ENCODE measurements around the gene NDUFA13.

The NDUFA13 gene

DNA sequence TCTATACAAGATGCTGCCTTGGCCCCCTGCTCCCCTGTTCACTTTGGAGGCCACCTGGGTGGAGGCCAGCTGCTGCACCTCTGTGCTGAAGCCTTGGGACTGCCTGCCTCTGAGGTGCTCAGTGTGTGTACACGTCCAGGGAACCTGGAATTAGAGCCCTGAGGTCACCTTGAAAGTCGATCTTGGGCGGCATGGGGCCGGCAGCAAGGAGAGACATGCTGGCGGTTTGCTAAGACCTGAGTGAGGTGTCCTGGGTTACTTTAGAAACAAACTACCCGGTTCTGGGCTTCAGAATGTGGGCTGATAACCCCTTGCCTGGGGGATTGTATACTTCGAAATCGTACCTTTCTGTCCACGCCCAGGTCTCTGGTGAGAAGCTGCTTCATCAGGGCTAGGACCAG, 26.2 kb upstream of the NDUFA13 start:
- DNase-seq, result no peak

DNA sequence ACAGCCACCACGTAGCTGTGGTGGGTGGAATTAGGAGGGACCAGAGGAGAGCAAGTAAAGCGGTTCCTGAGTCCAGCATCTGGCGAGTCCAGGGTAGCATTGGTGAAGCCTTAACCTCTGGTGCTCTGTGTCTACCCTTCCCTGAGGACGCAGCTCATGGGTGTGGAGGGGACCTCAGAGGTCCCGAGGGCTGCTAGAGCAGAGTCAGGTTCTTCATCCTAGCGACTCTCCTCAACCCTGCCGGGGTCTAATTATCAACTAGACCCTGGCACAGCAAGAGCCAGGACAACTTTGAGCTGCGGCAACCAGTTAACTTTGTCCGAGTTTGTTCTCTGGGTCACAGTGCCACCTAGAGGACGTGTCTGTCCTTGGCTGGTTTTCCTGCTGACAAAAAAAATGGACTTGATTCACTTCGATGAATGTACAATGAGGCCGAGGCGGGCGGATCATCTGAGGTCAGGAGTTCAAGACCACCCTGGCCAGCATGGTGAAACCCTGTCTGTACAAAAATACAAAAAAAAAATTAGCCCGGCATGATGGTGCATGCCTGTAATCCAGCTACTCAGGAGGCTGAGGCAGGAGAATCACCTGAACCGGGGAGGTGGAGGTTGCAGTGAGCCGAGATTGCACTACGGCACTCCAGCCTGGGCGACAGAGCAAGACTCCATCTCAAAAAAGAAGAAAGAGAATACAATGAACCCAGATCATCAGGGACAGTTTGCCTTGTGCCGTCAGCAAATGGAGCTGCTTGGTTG, 25.6 kb upstream of the NDUFA13 start:
- peak; percentile 84 for DNase-seq

DNA sequence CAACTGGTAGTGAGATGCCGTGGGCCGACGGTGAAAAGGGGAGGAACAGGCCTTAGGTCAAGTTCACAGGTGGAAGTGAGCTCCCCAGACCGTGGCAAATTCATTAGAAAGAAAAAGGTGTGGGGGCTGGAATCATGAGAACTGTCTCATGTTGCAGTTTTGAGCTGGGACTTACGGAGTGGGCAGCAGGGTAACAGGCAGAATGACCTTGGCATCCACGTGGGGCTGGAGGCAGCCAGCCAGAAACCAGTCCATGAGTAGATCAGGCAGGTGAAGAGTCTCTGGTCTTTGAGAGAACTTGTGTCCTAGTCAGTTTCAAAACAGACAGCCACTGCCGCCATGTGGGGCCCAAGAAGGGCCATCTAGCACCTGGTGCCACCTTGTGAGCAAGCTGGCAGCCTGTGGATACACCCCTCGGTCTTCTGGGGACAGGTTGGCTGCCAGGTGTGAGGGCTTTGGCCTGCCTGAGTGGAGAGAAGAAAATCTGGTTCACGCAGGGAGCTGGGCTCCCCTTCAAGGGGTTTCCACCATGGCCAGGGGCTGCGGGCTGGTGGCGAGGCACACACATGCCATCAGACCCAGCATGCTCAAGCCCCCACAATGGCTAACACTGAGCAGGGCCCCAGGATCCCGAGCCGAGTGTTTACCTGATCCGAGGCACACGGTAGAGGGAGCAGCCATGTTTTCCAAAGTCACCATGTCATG, 24.6 kb upstream of the NDUFA13 start:
- DNase-seq, result no peak

DNA sequence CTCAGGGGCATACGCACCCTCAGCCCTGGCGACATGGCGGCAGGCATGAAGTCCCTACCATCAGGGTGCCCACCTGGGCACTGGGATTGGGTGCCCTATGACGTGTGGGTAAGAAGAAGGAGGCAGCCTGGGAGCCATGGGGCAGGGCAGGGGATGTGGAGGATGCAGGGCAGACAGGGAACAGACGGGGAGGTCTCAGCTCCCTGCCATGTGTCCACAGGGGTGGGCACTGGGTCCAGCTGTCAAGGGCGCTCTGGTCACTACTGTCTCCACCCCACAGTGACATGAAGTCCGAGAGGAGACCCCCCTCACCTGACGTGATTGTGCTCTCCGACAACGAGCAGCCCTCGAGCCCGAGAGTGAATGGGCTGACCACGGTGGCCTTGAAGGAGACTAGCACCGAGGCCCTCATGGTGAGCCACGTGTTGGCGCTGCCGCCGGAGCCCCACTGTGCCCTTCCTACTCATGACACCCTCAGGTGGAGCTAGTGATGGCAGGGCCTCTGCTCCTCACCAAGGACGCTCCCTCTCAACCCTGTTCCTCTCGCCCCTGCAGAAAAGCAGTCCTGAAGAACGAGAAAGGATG, 23.9 kb upstream of the NDUFA13 start:
- no peak for DNase-seq

DNA sequence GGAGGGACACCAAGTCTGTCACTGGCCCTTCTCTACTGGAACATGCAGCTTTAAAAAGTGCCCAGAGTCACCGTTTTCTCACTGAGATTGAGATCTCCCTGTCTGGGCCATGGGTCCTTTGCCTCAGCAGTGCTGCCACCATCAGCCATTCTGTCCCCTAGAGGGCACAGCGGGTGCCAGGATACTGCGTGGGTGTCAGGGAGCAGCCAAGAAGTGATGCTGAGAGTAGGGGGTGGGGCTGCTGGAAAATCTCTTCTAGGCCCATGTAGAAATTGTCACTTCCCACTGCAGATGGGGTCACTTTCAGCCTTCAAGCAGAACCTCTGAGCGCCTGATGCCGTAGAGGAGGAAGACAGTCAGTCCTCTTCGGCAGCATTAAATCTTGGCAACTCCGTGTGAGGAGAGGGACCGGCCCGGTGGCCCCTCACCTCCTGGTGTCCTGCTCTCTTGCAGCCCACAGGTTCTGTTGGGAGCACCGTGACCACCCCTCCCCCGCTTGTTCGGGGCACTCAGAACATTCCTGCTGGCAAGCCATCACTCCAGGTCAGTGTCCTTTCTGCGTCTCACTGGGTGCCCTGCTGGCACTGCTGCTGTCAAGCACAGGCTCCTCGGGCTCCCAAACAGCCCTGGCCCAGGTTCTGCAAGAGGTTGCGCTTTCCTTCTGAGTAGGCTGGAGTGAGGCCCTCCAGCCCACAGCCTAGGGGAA, 22.0 kb upstream of the NDUFA13 start:
- no peak for DNase-seq

DNA sequence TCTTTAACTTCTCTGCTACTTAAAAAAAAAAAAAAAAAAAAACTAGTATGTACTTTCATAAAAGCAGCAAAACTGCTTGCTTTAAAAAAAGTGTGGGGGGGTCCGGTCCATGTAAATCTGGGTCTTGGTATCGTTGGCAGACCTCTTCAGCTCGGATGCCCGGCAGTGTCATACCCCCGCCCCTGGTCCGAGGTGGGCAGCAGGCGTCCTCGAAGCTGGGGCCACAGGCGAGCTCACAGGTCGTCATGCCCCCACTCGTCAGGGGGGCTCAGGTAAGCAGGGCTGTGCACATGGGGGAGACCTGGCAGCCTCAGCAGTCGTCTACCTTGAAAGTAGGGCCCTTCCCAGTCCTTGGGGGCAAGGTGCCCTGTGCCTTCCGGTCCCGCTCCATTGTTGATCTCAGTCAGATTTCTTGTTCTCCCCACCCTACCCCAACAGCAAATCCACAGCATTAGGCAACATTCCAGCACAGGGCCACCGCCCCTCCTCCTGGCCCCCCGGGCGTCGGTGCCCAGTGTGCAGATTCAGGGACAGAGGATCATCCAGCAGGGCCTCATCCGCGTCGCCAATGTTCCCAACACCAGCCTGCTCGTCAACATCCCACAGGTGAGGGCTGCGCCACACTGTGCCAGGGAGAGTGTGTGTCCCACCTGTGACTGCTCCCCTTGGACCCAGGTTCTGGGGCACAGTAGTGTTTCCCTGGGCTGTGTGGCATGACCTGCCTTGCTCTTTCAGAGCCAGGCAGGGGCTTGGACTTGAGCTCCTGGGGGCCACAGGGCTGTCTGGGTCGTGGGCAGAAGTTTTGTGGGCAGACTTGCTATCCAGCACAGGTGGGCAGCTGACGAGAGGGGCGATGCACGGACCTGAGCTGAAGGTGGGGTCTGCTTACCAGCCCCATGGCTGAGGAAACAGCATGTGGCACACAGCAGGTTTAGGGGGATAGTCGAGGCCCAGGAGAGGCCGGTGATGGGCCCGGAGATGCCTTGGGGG, 20.1 kb upstream of the NDUFA13 start:
- no peak for DNase-seq

DNA sequence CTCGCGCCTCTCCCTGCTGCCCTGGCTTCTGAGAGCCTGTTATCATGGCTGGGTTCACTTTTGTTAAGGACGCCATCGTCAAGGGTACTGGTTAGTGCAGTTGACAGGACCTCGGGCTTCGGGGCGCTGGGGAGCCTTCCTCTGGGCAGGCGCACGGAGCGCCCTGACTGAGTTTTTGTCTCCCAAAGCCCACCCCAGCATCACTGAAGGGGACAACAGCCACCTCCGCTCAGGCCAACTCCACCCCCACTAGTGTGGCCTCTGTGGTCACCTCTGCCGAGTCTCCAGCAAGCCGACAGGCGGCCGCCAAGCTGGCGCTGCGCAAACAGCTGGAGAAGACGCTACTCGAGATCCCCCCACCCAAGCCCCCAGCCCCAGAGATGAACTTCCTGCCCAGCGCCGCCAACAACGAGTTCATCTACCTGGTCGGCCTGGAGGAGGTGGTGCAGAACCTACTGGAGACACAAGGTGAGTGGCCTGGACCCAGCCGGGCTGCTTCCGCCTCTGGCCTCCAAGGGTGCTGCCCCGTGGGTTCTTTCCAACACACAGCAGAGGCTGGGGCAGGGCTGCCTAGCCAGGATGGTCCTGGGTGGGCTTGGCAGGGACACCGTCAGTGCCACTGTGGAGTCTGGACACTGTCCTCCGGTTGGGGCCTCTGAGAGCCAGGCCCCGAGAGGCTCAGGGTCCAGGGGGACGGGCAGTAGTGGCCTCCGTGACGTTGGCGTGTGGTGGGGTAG, 17.6 kb upstream of the NDUFA13 start:
- no peak for DNase-seq

DNA sequence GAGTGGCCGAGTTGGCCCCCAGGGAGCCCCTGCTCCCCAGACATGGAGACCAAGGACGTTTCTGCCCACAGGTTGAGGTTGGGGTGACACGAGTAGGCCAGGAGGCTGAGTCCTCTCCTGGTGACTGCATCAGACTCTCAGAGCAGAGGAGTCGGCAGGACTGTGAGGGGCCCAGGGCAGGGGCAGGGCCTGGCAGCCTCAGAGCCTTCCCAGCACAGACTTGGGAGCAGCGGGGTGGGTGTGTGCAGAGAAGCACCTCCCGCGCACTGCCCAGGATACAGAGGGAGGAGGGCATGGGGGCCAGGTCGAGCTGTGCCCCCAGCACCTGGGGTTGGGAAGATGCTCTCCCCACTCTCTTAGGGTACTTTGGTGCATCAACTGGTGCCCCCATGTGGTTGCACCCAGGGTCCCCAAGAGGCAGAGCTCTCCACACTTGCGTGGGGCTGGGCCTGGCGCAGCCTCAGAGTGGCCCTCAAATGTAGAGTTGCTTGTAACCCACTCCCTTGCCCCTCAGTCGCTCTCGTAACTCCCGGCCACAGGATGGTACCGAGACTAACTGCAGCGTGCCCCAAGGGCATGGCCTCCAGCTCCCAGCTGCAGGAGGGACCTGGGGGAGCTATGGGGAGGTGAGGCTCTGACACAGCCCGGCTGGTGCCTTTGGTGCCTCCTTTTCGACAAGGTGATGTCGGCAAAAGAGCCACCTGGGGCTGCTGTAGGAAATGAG, 16.6 kb upstream of the NDUFA13 start:
- no peak for DNase-seq

DNA sequence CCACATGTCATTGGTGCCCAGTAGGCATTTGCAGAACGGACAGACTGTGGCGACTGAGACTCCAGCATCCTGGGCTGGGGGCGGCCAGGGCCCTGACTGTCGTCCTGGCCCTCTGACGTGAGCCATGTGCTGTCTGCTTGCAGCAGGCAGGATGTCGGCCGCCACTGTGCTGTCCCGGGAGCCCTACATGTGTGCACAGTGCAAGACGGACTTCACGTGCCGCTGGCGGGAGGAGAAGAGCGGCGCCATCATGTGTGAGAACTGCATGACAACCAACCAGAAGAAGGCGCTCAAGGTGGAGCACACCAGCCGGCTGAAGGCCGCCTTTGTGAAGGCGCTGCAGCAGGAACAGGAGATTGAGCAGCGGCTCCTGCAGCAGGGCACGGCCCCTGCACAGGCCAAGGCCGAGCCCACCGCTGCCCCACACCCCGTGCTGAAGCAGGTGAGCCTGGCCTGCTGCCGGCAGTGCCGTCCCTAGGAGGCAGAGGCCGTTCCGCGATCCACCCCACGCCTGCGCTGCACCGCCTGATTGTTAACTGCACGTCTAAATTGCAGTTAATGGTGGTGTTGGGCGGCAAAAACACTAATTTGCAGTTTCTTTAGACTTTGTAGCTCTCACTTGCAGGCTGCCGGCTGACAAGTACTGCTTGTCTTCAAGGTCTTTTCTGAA, 14.9 kb upstream of the NDUFA13 start:
- DNase-seq, result no peak

DNA sequence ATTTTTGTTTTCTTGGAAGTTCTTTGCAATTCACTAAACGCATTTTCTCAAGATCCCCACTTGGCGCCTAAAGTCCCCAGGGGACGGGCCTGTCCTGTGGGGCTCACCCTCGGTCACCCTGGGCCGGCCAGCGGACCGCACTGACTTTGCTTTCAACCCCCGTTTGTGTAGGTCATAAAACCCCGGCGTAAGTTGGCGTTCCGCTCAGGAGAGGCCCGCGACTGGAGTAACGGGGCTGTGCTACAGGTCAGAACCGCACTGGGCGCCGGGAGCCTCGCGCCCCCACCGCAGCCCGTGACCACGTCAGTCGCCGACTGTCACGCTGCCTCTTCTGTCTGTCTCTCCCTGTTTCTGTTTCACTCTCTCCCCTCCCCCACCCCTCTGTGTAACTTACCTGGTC, 14.2 kb upstream of the NDUFA13 start:
- no peak for DNase-seq

DNA sequence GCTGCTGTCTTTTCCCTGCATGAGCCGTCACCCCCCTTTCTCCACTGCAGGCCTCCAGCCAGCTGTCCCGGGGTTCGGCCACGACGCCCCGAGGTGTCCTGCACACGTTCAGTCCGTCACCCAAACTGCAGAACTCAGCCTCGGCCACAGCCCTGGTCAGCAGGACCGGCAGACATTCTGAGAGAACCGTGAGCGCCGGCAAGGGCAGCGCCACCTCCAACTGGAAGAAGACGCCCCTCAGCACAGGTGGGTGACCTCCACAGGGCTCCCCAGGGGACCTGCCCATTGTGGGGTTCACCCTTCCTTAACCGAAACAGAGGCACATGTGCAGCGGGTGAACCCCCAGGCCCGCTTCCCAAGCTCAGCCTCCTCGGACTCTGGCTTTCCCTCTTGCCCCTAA, 13.7 kb upstream of the NDUFA13 start:
- no peak for DNase-seq

DNA sequence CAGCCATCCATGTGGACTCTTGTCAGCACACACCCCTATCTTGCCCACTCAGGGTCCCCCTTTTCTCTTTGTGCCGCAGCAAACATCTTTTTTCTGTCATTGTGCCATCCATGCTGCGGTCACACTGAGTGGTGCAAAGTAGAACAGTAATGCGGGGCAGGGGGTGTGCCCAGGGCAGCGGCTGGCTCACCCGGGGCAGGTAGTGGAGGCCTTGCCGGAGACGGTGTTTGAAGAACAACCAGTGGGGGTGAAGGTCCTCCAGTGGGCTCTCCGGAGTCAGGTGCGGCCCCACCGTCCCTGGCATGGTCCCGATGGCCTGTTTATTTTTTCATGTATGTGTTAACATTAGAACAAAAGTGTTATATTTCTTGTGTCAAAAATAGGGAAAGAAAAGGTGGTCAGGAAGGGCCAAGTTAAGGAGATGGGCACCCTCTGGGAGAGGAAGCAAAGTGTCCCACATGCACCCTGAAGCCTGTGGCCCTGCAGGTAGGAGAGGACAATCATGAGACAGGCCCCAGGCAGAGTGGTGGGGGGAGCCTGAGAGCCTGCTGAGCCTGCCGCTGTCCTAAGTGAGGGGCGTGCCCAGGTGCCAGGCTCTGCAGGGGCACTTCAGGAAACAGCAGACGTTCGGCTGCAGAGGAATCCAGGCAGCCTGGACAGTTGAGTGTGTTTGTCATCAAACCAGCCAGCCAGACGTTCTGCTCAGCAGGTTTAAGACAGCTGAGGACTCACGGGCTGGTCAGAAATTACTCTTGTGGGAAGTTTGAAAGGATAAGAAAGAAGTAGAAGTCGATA, 13.0 kb upstream of the NDUFA13 start:
- no peak for DNase-seq

DNA sequence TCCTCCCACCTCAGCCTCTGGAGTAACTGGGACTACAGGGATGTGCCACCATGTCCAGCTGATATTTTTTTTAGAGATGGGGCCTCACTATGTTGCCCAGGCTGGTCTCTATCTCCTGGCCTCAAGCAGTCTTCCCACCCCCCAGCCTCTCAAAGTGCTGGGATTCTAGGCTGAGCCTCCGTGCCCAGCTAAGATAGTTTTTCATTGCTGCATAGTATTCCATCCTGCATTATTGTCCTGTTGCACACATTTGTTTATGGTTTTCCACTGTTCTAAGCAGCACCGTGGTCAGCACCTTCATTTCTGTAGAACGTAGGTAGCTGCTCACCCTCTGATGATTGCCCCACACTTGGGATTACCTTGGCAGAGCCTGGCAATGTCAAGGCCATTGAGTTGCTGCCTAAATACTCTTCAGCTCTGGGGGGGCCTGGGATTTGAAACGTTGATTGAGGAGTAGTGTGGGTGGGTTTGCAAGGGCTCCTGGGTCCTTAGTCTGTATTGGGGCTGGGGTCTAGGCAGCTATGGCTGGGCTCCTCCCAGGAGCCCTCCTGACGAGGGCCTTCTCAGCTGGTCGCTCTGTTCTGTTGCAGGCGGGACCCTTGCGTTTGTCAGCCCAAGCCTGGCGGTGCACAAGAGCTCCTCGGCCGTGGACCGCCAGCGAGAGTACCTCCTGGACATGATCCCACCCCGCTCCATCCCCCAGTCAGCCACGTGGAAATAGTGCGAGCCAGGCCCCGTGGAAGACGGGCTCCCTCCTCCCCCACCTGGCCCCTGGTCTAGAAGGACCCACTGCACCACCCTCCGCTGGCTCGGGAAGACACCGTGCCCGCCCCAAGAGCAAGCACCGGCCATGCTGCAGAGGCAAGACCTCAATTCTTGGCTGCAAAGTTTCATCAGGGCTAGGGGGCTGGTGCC, 11.0 kb upstream of the NDUFA13 start:
- no peak for DNase-seq

DNA sequence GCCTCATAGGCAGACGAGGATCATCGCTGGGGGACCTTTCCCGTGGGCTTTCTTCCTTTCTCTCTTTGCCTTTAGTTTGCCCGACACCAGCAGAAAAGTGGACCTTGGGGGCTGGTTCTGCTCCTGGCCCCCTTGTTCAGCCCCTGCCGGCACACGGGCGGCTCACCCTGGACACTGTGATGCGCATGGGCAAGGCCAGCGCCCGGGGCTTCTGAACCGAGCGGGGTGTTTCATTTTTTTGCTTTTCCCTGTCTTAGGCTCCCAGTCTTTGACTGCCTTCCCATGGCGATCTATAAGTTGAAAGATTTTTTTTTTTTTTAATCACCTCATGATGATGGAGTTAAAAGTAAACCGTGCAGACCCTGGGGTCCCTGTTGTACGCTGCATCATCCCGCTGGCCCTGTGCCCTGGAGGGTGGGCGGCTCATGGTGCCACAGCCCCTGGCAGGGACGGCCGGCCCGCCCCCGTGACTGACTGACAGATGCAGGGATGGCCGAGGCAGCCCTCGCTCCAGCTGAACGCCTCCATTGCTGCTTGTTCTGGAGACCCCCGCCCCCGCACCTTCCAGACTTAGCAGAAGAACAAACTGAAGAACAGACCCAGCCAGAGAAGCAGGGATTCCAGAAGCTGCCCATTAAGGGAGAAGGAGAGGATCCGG, 10.2 kb upstream of the NDUFA13 start:
- DNase-seq, result no peak

DNA sequence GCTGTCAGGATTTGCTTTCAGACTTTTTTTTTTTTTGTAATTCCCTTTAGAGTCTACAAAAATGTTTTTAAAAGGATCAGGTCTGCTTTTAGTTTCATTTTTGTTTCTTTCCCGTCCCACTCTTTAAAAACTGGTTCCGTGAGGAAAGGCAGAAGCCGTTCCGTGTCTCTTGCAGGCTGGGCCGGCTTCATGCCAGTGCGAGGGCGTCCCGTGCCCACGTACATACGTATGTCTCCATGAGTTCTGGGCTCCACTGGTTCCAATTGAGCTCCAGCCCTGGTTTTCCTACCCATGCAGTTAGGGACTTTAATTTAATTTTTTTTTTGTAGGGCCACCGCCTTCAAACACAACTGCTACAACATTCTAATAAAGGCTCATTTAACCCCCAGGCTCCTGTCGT, 9.4 kb upstream of the NDUFA13 start:
- DNase-seq, result no peak

DNA sequence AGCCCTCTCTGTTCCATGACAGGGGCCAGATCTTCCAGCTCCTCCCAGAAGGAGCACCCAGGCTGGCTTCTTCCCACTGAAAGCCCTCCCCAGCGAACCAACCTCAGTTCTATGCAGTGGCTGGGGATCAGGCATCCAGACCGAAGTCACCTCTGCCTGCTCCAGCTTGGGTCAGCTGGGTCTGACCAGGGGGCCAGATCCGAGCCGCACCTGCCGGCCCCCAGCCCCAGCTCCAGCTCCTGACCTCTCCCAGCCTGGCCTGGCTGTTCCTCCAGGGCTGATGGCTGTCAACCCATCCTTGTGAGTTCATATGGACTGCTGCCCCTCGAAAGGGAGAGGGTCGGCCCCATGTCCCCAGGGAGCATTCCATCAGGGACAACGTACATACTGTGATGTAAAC, 8.7 kb upstream of the NDUFA13 start:
- no peak for DNase-seq

DNA sequence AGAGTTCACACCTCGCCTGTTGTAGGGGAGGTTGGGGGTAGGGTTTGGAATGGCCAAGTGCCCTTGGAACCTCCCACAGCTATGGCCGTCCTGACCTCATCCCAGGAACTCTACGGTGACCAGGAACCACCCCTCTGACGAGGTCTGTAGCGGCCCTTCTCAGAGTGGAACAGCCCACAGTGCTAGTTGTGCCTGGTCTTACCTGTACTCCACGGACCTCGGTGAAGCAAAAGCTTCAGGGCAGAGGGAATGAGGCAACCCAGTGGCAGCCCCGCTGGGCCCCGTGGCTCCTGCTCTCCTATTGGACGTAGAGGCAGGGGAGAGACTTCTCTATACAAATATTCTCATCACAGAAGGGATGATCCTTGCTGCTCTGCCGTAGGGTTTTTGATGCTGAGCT, 7.8 kb upstream of the NDUFA13 start:
- DNase-seq, result no peak

DNA sequence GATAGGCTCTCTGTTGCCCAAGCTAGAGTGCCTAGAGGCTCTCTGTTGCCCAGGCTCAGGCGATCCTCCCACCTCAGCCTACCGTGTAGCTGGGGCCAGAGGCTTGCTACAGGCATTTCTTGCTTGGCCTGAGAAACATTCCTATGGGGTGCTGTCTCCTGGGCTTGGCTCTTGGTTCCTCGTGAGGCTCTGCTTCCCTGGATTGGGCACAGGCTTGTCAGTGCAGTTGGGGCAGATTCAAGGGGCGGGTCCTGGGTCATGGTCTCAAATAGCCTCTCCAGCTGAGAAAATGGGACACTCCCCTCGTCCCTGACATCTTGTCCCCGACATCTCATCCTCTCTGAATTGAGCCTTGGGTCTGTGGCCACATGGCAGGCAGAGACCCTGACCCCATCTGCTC, 5.6 kb upstream of the NDUFA13 start:
- DNase-seq, result no peak

Data from activated CD4-positive, alpha-beta T cell treated with anti-CD3 and anti-CD28 coated beads, Interleukin-2, Interleukin-6, amounts not matched to agents 100 ng/mL and 50 ng/mL, durations not matched to agents 16 hours and 8 hours (primary cell).